SK-N-MC (cell line): ENCODE measurements around the gene MAGEA8.
"Not testable (repeated sequence)": the region's sequence is repeated elsewhere in the genome, so short reads cannot be mapped to it uniquely, and the experiment has no call there.

Experiments
- EZH2 ChIP-seq: fragments of 200-600 bp; sonication (generic); IDR thresholded peaks from one replicate; pipeline ENCODE4 v1.6.1; 2017; ENCODE audit warnings: antibody characterized with exemption
- FOXP2 ChIP-seq: optimal IDR thresholded peaks from 2 replicates; pipeline ENCODE3; 2011; ENCODE audit warnings: mild to moderate bottlenecking, moderate library complexity; ENCODE audit not compliant: insufficient read depth; ENCODE audit errors: extremely low read length, control extremely low read depth

- not testable (repeated sequence) for TF ChIP-seq EZH2, FOXP2
Measured at GRCh38 chrX:149931355-149931754, 50.4 kb downstream of the MAGEA8 start.
